GM06990 (cell line): ENCODE results near the gene LVRN.
"Not testable (repeated sequence)": the region's sequence is repeated elsewhere in the genome, so short reads cannot be mapped to it uniquely, and the experiment has no call there.

Source experiments
- DNase-seq: peaks from one replicate; pipeline ENCODE4 v3.0.0-alpha.2; 2011; ENCODE audit not compliant: insufficient read length; ENCODE audit errors: extremely low read depth
- H3K27me3 ChIP-seq: replicated peaks from 2 replicates; pipeline ENCODE4 v1.6.0; 2011; ENCODE audit warnings: low read length; ENCODE audit not compliant: control insufficient read depth, insufficient read depth
- H3K36me3 ChIP-seq: 2 replicates; pipeline ENCODE4 v1.5.1; 2011; ENCODE audit warnings: low read length; ENCODE audit not compliant: control insufficient read depth, insufficient read depth
- H3K4me3 ChIP-seq: replicated peaks from 2 replicates; pipeline ENCODE4 v1.5.1; 2011; ENCODE audit warnings: low read depth, mild to moderate bottlenecking, control low read depth, low read length
- CTCF ChIP-seq: IDR thresholded peaks from 2 replicates; pipeline ENCODE4 v1.5.1; 2011; ENCODE audit warnings: low read length, control low read depth, mild to moderate bottlenecking, inconsistent platforms; ENCODE audit not compliant: insufficient read depth, poor library complexity, severe bottlenecking

LVRN gene

GRCh38 chr5:115962239-115962564, at the start of gene LVRN:
Gene LVRN, plus strand, starts transcription at chr5:115962475. Its CDS starts 143 bp downstream, at chr5:115962618.
- Histone ChIP-seq H3K27me3 (peaks cover 5% of the 10 kb centered on the region; the same call in 1 of the 2 replicates), H3K4me3 (peak within 1 kb of the TSS; percentile 11), H3K36me3 (no peaks in the 10 kb centered on the region)
- no peak for TF ChIP-seq CTCF
- DNase-seq, result no peak

GRCh38 chr5:115913623-115914400, 48.5 kb upstream of the LVRN start:
- H3K36me3 ChIP-seq, DNase-seq, H3K27me3 ChIP-seq, H3K4me3 ChIP-seq: not testable (repeated sequence)

GRCh38 chr5:115920171-115920725, 42.0 kb upstream of the LVRN start:
- H3K36me3 ChIP-seq, result no peaks in the 10 kb centered on the region
- DNase-seq, result no peak
- no peaks in the 10 kb centered on the region for H3K27me3 ChIP-seq
- TF ChIP-seq CTCF, result no peak
- no peak overlapping the region for H3K4me3 ChIP-seq

GRCh38 chr5:115928578-115929407, 33.5 kb upstream of the LVRN start:
- H3K36me3 ChIP-seq, DNase-seq, H3K27me3 ChIP-seq, H3K4me3 ChIP-seq: not testable (repeated sequence)

GRCh38 chr5:115930171-115930570, 32.1 kb upstream of the LVRN start:
- not testable (repeated sequence) for H3K27me3 ChIP-seq, H3K4me3 ChIP-seq, DNase-seq, H3K36me3 ChIP-seq

- H3K36me3 ChIP-seq, result no peaks in the 10 kb centered on the region
- no peak for TF ChIP-seq CTCF
- no peak for DNase-seq
- H3K4me3 ChIP-seq, result no peak overlapping the region
- H3K27me3 ChIP-seq, result no peaks in the 10 kb centered on the region
Measured at GRCh38 chr5:115930630-115931337, 31.5 kb upstream of the LVRN start.

GRCh38 chr5:115932991-115933390, 29.3 kb upstream of the LVRN start:
- no peak for TF ChIP-seq CTCF
- no peaks in the 10 kb centered on the region for H3K36me3 ChIP-seq
- no peak overlapping the region for H3K4me3 ChIP-seq
- DNase-seq, result no peak
- no peaks in the 10 kb centered on the region for H3K27me3 ChIP-seq
